Measurements from ENCODE around the gene ARIH1.

DNA sequence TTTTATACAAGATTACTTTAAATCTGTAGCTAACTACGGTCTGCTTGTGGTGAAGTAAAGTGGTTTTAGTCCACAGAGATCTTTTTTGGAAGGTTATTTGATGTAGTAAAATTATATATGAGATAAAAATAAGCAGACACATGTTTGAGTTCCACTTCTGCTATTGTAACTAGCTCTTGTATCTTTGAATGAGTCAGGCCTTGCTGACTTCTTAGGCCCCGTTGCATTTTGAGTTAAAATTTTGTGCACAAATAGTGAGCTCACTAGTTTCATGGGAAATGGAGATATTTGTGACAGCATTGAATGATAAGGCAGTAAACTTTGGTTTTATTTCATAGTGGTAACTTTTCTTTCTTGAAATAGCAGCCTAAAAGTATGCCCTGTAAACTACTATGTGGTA lies 42.6 kb downstream of the ARIH1 start:
- TF ChIP-seq POLR2A (IDR thresholded peaks at IDR 0.05; ENCODE audit: low read depth, low read length), result no peak
- TF ChIP-seq, protein P1, sequence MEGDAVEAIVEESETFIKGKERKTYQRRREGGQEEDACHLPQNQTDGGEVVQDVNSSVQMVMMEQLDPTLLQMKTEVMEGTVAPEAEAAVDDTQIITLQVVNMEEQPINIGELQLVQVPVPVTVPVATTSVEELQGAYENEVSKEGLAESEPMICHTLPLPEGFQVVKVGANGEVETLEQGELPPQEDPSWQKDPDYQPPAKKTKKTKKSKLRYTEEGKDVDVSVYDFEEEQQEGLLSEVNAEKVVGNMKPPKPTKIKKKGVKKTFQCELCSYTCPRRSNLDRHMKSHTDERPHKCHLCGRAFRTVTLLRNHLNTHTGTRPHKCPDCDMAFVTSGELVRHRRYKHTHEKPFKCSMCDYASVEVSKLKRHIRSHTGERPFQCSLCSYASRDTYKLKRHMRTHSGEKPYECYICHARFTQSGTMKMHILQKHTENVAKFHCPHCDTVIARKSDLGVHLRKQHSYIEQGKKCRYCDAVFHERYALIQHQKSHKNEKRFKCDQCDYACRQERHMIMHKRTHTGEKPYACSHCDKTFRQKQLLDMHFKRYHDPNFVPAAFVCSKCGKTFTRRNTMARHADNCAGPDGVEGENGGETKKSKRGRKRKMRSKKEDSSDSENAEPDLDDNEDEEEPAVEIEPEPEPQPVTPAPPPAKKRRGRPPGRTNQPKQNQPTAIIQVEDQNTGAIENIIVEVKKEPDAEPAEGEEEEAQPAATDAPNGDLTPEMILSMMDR (conservative IDR thresholded peaks at IDR 0.05; ENCODE audit: low read depth, low read length), result no peak
- TF ChIP-seq ELK1 (IDR thresholded peaks at IDR 0.05; ENCODE audit: borderline replicate concordance, low read depth, low read length), result no peak
- no peak for TF ChIP-seq RAD21 (IDR thresholded peaks at IDR 0.05; ENCODE audit: low read length)
- no peak for TF ChIP-seq CEBPB (IDR thresholded peaks at IDR 0.05; ENCODE audit: low read depth, low read length)

All from IMR-90 (cell line).